Suprapubic skin (tissue), 4 donors: ENCODE measurements around the gene ZDHHC21. TPM values are rescaled to one million over a fixed set of nuclear protein-coding genes. Genes with fewer than 3 reads are reported as not detected.
A peak's percentile ranks its signal among the peaks of the same experiment; 100 is the strongest.

Experiments used
- DNase-seq, 2 donors: peaks; one replicate each; pipeline ENCODE4 v3.0.0-alpha.2; 2019; ENCODE audit warnings: low spot score in 2 of 2
- H3K27ac ChIP-seq: fragments of 200-600 bp; sonication (generic); one replicate; pipeline ENCODE4 v1.5.1; 2019
- H3K27me3 ChIP-seq: fragments of 200-600 bp; sonication (generic); one replicate; pipeline ENCODE4 v1.5.1; 2019
- H3K36me3 ChIP-seq: fragments of 200-600 bp; sonication (generic); one replicate; pipeline ENCODE4 v1.5.1; 2019
- H3K4me1 ChIP-seq: fragments of 200-600 bp; sonication (generic); one replicate; pipeline ENCODE4 v1.5.1; 2019
- H3K4me3 ChIP-seq: fragments of 200-600 bp; sonication (generic); one replicate; pipeline ENCODE4 v1.5.1; 2019; ENCODE audit warnings: mild to moderate bottlenecking
- H3K9me3 ChIP-seq: fragments of 200-600 bp; sonication (generic); one replicate; pipeline ENCODE4 v1.5.1; 2019
- CTCF ChIP-seq, 2 donors: fragments of 200-600 bp in 1 of 2; fragments of 450-650 bp in 1 of 2; sonication (generic) in 1 of 2; IDR thresholded peaks; one replicate each; pipeline ENCODE4 v1.5.1; 2016 to 2019; ENCODE audit warnings: antibody characterized with exemption in 2 of 2, mild to moderate bottlenecking in 1 of 2, moderate library complexity in 1 of 2
- EP300 ChIP-seq: sonication (generic); formaldehyde crosslinking; IDR thresholded peaks from one replicate; pipeline ENCODE4 v1.6.1; 2017; ENCODE audit warnings: antibody characterized with exemption
- POLR2A ChIP-seq, 2 donors: fragments of 450-650 bp; IDR thresholded peaks; one replicate each; pipeline ENCODE4 v1.6.1; 2017; ENCODE audit warnings: antibody characterized with exemption in 2 of 2, mild to moderate bottlenecking in 2 of 2, moderate library complexity in 2 of 2
- POLR2AphosphoS5 ChIP-seq, 3 donors: sonication (generic); formaldehyde crosslinking; IDR thresholded peaks; one replicate each; pipeline ENCODE4 v1.6.1; 2017; ENCODE audit warnings: antibody characterized with exemption in 3 of 3
- WGBS: methylation state at CpG from one replicate; pipeline ENCODE4 v1.1.5; 2018; 5-methylcytosine and 5-hydroxymethylcytosine counted together
- total RNA-seq, 4 donors: library from RNA; depleted of rRNA; stranded (reverse); fragments of >200 nt; gene quantifications; one replicate each; pipeline ENCODE4 v1.1.0, GENCODE V29; 2016

Gene ZDHHC21
- total RNA-seq: 10 to 100 TPM in 1 of 4 donors, 1 to 10 TPM in 3; 6.5 to 12.9 (median 9.5) TPM

GRCh38 chr9:14693251-14693861, at the start of gene ZDHHC21:
ZDHHC21 (minus strand) TSS chr9:14693432; CDS start chr9:14674340, 19,092 bp downstream.
- Histone ChIP-seq H3K4me3 (peak within 1 kb of the TSS; percentile 72), H3K9me3 (no peaks in the 10 kb centered on the region), H3K27ac (peak within 1 kb of the TSS; percentile 0), H3K4me1 (peaks cover 20% of the 10 kb centered on the region), H3K27me3 (no peaks in the 10 kb centered on the region), H3K36me3 (peaks cover 10% of the 10 kb centered on the region)
- no peak for TF ChIP-seq POLR2A (IDR thresholded peaks at IDR 0.05)
- no peak for TF ChIP-seq CTCF (IDR thresholded peaks at IDR 0.05)
- TF ChIP-seq POLR2AphosphoS5 (IDR thresholded peaks at IDR 0.05): peak in 1 of 3 donors; percentile 17
- WGBS: 0% methylated on average over 1 of the region's 50 CpGs
- DNase-seq: peak; percentile 79 to 85

- 94% methylated on average over 3 of the region's 3 CpGs for WGBS
- Histone ChIP-seq H3K27ac (no peak overlapping the region), H3K4me3 (no peak overlapping the region), H3K36me3 (no peaks in the 10 kb centered on the region), H3K9me3 (no peaks in the 10 kb centered on the region), H3K4me1 (no peaks in the 10 kb centered on the region), H3K27me3 (no peaks in the 10 kb centered on the region)
- DNase-seq: no peak
- TF ChIP-seq POLR2A (IDR thresholded peaks at IDR 0.05): no peak
- TF ChIP-seq EP300: no peak
- no peak for TF ChIP-seq CTCF (IDR thresholded peaks at IDR 0.05)
- no peak for TF ChIP-seq POLR2AphosphoS5 (IDR thresholded peaks at IDR 0.05)
Measured at GRCh38 chr9:14741369-14741768, 48.1 kb upstream of the ZDHHC21 start.

GRCh38 chr9:14733133-14733532, 39.9 kb upstream of the ZDHHC21 start:
- TF ChIP-seq POLR2AphosphoS5 (IDR thresholded peaks at IDR 0.05) (no peak), EP300 (no peak), CTCF (IDR thresholded peaks at IDR 0.05) (no peak), POLR2A (IDR thresholded peaks at IDR 0.05) (no peak)

GRCh38 chr9:14731294-14731981, 38.2 kb upstream of the ZDHHC21 start:
- H3K27me3 ChIP-seq: no peaks in the 10 kb centered on the region
- no peak overlapping the region for H3K27ac ChIP-seq
- no peak for DNase-seq
- no peak overlapping the region for H3K4me3 ChIP-seq
- TF ChIP-seq CTCF (IDR thresholded peaks at IDR 0.05): no peak
- no peaks in the 10 kb centered on the region for H3K9me3 ChIP-seq
- WGBS: 91% methylated on average over 1 of the region's 1 CpG
- no peaks in the 10 kb centered on the region for H3K36me3 ChIP-seq
- H3K4me1 ChIP-seq: no peaks in the 10 kb centered on the region

More at GRCh38 chr9:14733133-14733532, 39.9 kb upstream of the ZDHHC21 start:
- WGBS: 76% methylated on average over 5 of the region's 5 CpGs
- H3K9me3 ChIP-seq: no peaks in the 10 kb centered on the region
- H3K27me3 ChIP-seq: no peaks in the 10 kb centered on the region
- no peak overlapping the region for H3K27ac ChIP-seq
- H3K4me3 ChIP-seq: no peak overlapping the region
- H3K4me1 ChIP-seq: no peaks in the 10 kb centered on the region
- DNase-seq: no peak
- H3K36me3 ChIP-seq: no peaks in the 10 kb centered on the region

- no peaks in the 10 kb centered on the region for H3K27me3 ChIP-seq
- WGBS: 62% methylated on average over 2 of the region's 2 CpGs
- H3K4me3 ChIP-seq: no peak overlapping the region
- no peak for DNase-seq
- H3K36me3 ChIP-seq: no peaks in the 10 kb centered on the region
- no peak for TF ChIP-seq POLR2A (IDR thresholded peaks at IDR 0.05)
- no peak for TF ChIP-seq POLR2AphosphoS5 (IDR thresholded peaks at IDR 0.05)
- no peak for TF ChIP-seq EP300
- TF ChIP-seq CTCF (IDR thresholded peaks at IDR 0.05): no peak
- H3K27ac ChIP-seq: no peak overlapping the region
- no peaks in the 10 kb centered on the region for H3K4me1 ChIP-seq
- H3K9me3 ChIP-seq: no peaks in the 10 kb centered on the region
Measured at GRCh38 chr9:14730461-14730898, 37.2 kb upstream of the ZDHHC21 start.
